T-helper 9 cell (primary cell): Measurements from ENCODE around the gene PRC1.
"Not testable (repeated sequence)": the region's sequence is repeated elsewhere in the genome, so short reads cannot be mapped to it uniquely, and the experiment has no call there.

Experiments used
- DNase-seq: peaks from one replicate; pipeline ENCODE4 v3.0.0-alpha.2; 2020
- total RNA-seq, 2 donors: gene quantifications; one replicate each; lab custom pipeline; 2026; lab: John Stamatoyannopoulos, UW

PRC1 gene
- 0.84 to 1.9 reads per million in 2 donors for total RNA-seq

- peak; percentile 98 for DNase-seq
Observed at GRCh38 chr15:90994417-90995311, at the start of gene PRC1. Gene PRC1 (minus strand): TSS chr15:90994535. CDS start chr15:90994417, 118 bp downstream.

DNA sequence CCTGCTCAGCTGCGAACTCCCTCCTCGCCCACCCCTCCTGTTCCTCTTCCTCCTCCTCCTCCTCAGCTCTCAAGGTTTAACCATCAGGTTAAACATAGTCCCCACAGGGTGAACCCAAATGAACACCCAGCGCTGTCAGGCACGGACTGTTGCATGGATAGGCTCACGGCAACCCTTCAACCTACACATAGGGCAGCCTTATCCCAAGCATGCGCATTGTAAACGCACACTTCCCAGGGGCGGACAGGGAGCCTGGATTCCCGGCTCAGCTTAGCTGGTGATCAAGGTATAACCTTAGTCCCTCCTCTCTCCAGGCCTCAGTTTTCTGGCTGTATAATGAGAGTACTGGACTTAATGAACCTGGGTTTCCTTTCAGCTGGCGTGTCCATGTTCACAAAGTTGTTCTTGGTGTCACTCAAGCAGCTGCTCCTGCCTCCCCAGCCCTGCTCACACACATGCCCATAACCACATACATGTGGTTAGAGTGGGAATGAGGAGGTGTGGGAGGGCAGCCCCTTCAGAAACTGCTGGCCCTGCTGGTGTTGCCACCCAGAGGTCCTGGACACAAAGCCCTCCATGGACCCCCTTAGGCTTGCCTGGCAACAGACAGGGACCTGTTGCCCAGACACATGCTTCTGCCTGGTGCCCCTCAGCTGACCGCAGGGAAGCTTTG, 49.0 kb upstream of the PRC1 start:
- DNase-seq, result no peak

DNA sequence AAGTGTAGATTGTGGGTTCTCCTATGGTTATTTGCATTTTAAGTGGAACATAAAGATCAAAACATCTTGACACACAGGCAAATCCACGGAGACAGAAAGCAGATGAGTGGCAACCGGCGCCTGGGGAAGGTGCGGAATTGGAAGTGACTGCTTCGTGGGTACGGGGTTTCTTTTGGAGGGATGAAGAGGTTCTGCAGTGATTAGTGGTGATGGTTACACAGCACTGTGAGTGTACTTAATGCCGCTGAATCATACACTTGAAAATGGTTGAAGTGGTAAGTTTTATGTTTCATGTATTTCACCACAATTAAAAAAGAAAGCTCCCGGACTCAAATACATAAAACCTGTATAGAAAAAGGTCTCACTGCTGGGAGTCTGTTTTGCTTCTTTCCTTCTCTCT, 46.5 kb upstream of the PRC1 start:
- no peak for DNase-seq

DNA sequence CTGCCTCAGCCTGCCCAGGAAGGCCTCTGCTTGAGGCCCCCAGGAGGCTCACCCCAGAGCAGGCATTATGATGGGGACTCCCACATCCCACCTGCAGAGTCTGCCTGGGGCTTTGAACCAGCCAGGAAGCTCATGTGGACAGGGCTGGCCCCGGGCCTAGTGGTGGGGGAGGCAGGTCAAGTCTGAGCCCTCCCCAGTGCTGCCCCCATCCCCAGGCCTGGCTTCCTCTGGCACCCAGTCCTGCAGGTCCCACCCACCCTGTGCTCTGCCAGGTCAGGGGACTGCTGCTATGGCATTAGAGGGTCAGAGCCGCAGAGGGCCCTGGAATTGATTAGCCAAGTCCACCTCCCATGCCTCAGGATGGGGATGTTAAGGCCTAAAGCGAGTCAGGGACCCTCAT, 45.7 kb upstream of the PRC1 start:
- no peak for DNase-seq

DNA sequence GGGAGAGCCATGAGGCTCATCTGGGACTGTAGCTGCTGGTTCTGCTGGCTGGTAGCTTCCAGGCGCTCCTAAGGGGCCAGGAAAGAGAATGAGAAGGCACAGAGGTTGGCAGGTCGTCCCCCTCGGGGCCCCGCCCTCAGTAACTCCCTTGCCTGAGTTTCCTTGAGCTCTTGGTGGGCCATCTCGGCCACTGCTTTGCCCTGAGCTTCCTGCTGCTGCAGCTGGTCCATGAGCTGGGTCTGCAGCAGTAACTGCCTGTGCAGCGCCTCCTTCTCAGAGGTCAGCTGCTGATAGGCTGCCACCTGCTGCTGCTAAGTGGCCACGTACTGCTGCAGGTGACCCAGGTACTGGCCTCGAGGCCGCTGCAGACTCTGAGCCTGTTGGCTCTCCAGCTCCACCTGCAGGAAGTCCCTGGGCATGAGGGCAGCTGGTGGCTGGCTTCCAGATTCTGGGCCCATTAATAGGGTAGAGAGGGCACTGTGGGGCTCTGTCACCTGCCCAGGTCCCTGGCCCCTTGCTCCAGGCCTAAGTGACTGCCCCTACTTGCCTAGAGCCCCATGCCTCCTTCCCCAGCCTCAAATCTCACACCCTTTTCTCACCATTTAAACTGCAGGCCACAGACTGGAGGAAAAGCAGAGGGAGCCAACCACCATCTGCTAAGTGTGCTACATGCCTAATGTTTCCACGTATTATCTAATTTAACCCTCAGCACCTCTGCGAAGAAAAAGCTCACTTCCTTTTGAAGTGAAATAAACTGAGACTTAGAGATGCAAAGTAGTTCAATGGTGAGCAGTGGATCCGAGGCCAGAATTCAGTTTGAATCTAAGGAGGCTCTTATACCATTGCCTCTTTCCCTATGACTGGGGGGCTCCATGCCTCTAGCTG, 38.8 kb upstream of the PRC1 start:
- peak; percentile 37 for DNase-seq

DNA sequence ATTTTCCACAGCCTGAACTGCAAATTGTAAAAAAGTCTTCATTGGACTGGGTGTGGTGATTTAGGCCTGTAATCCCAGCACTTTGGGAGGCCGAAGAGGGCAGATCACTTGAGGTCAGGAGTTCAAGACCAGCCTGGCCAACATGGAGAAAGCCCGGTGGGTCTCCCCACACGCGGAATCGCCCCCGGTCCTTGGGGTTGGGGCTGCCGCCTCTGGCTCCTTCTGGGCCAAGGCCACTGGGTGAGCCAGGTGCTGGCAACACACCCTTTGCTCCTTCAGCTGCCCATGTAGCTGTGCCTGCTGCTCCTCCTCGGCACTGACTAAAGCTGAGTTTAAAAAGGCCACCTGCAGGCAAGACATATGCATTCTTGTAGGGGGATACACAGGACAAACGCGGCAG, 37.5 kb upstream of the PRC1 start:
- DNase-seq, result no peak

DNA sequence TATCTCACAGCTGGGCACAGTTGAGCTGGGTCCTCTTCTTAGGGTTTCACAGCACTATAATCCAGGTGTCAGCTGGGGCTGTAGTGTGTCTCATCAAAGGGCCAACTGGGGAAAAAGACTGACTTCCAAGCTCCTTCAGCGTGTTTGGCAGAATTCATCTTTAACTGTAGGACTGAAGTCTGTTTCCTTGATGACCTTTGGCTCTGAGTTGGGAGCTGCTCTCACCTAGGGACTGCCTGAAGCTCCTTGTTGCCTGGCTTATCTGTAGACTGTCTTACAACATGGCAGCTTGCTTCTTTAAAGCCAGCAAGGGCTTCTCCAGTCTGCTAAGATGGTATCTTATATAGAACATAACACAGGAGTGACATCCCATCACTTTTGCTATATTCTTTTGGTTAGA, 33.3 kb upstream of the PRC1 start:
- DNase-seq, result no peak

GRCh38 chr15:91023720-91024119, 29.4 kb upstream of the PRC1 start:
- DNase-seq, result no peak

- no peak for DNase-seq
Observed at GRCh38 chr15:91022832-91023129, 28.4 kb upstream of the PRC1 start.

DNA sequence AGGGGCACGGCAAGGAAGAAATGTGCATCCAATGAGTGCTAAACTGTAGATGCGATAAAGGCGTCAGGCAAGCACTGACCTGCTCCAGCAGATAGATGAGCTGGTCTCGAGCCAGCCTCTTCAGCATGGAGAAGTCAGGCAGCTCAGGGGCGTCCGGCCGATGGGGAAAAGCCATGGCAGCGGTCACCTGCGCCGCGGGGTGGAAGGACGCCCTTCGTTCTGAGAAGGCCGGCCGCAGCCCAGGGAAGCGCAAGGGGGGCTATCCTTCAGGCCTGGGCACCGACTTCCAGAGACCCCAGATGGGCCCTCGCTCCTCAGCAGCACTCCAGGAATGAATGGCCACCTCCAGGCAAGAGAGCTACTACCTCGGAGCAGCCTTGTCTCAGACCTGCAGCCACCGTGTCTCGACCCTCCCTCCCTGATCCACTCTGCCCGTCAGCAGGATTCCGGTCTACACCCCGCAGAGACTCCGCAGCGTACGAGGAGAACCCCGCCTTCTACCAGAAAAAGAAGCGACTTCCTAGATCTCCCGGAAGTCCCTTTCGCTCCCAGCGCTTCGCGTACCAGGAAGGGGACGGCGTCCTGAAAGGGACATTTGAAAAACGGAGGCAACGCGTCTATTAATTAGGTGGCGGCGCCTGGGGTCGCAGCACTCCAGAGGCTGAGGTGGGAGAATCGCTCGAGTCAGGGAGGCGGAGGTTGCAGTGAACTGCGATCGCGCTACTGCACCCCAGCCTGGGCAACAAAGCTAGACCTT, 27.9 kb upstream of the PRC1 start, which contains the start of gene VPS33B:
VPS33B (minus strand) TSS at position 520 of the 757 bp plus-strand sequence; CDS start at position 175, 345 bp downstream.
- peak; percentile 69 for DNase-seq

GRCh38 chr15:91021516-91022074, 27.3 kb upstream of the PRC1 start:
- DNase-seq, result no peak

GRCh38 chr15:91018158-91018557, 23.8 kb upstream of the PRC1 start:
- no peak for DNase-seq

DNA sequence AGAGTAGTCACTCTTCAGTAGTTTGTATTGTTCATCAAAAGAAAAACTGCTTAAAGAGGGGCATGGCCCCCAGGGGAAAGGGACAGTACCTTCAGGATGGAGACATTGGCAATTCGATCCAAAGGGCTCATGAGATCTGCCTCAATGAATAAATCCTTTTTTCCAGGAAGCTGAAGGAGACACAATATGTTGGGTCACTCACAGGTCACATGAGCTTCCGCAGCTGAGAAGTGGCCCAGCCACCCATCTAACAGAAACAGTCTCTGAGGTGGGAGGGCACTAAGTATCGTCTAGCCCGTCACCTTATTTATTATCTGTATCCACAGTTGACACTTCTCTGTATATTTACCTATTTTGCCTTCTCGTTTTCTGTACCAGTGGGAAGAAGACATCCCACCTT, 23.4 kb upstream of the PRC1 start:
- no peak for DNase-seq

- DNase-seq, result not testable (repeated sequence)
Observed at GRCh38 chr15:91013701-91014100, 19.4 kb upstream of the PRC1 start.

- DNase-seq, result no peak
Observed at GRCh38 chr15:91007266-91007665, 12.9 kb upstream of the PRC1 start.

DNA sequence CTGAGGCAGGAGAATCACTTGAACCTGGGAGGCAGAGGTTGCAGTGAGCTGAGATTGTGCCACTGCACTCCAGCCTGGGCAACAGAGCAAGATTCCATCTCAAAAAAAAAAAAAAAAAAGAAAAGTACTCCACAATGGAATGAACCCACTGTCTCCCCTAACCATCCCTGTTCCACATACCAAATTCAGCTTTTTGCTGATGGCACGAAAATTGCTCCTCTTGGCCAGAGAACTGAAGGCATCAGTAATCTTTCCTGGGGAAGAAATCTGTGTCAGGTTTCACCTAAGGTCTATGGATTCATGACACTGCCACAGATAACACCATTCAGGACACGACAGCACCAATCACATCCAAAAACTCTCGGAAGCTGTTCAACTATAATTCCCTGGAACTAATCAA, 6.9 kb upstream of the PRC1 start:
- no peak for DNase-seq

DNA sequence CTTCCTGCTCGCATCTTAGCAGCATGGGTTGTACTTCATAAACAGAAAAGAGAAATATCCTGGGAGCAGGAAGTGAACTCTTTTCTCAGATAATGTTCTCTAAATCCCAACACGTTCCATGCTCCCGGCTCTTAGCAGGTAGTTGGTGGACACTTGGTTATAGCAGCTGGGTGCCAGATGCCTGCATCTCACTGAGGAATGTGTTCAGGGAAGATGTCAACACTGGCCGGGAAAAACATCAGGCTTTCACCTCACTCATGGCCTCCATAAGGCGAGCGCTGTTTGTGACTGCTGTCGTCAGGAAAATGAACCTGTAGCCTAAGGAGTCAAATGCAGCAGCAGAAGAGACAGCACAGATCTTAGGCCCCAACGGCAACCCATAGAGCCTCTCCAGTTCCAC, 4.4 kb upstream of the PRC1 start:
- no peak for DNase-seq

GRCh38 chr15:90994059-90994416, 297 bp downstream of the PRC1 start:
- DNase-seq, result no peak

- DNase-seq, result no peak
Observed at GRCh38 chr15:90991587-90992285, 2.6 kb downstream of the PRC1 start.

GRCh38 chr15:90990446-90990845, 3.9 kb downstream of the PRC1 start:
- DNase-seq, result no peak

- DNase-seq, result no peak
Observed at GRCh38 chr15:90989040-90989768, 5.1 kb downstream of the PRC1 start.
